ENCODE measurements around the gene KCTD12. TPM values are rescaled to one million over a fixed set of nuclear protein-coding genes. Genes with fewer than 3 reads are reported as not detected.
A peak's percentile ranks its signal among the peaks of the same experiment; 100 is the strongest.

KCTD12 gene
- total and polyA plus RNA-seq, 2 donors (not counting 3 experiments of a cell fraction or from before 2014, with no cell fraction given): 95.9 to 116 TPM

- CTCF ChIA-PET: interaction anchor here (0.8 to 6.3 kb wide), 8 partner anchors 17 to 1011 kb away, joined by 3 to 156 read pairs (median 5); no protein-coding TSS in a partner anchor
- Histone ChIP-seq H3K4me3 (replicated peaks in 1 of 3; ENCODE audit: insufficient read depth in 1 of 3, low read depth in 1 of 3, low read length in 3 of 3) (peak overlapping the region in 2 of 3 experiments; percentile 18 to 98), H3K4me2 (ENCODE audit: insufficient read depth, low read length) (peak overlapping the region; percentile 29), H3K4me1 (ENCODE audit: control insufficient read depth, extremely low read depth, insufficient read depth, low read length) (peaks cover 15% of the 10 kb centered on the region), H3K9ac (replicated peaks; ENCODE audit: extremely low read depth, insufficient read depth, low read length) (peak overlapping the region; percentile 10), H2AFZ (ENCODE audit: low read depth, low read length) (peak overlapping the region; percentile 14), H3K9me3 (replicated peaks; ENCODE audit: control insufficient read depth, insufficient read depth, low read length) (no peaks in the 10 kb centered on the region), H3K9me1 (replicated peaks; ENCODE audit: control insufficient read depth, extremely low read depth, insufficient read depth, low read length) (no peaks in the 10 kb centered on the region), H3K79me2 (ENCODE audit: control insufficient read depth, insufficient read depth, low read length) (peaks cover 33% of the 10 kb centered on the region), H3K27me3 (ENCODE audit: control insufficient read depth in 2 of 2, insufficient read depth in 2 of 2, low read length in 2 of 2) (no peaks in the 10 kb centered on the region), H3K27ac (ENCODE audit: insufficient read depth, low read depth, low read length) (no peak overlapping the region), H4K20me1 (replicated peaks; ENCODE audit: control insufficient read depth, extremely low read depth, insufficient read depth, low read length) (no peaks in the 10 kb centered on the region), H3K36me3 (ENCODE audit: control insufficient read depth in 2 of 2, extremely low read depth in 1 of 2, insufficient read depth in 2 of 2, low read length in 2 of 2) (no peaks in the 10 kb centered on the region)
- no TSS peak for BruUV-seq (replicated peaks)
- dilution Hi-C loops (cut with MboI; ENCODE audit: extremely low pct_ligation_motif_present, low sequenced_read_pairs) (no loop called here), intact Hi-C loops (cut with micrococcal nuclease) (loop anchor here (5.0 kb wide), 2 partner anchors 415 to 1010 kb away; no protein-coding TSS in a partner anchor)
- no peak for TF ChIP-seq MAX (IDR thresholded peaks at IDR 0.05; ENCODE audit: insufficient read depth, insufficient read length)
- DNase-seq (ENCODE audit: low read depth, low spot score): no peak
- no peak for FAIRE-seq
- POLR2A ChIA-PET: interaction anchor here (0.6 to 2.6 kb wide), 12 partner anchors 17 to 1531 kb away, joined by 3 to 8 read pairs (median 4); no protein-coding TSS in a partner anchor
Measured at GRCh38 chr13:76887076-76887563, 915 bp upstream of the KCTD12 start.

GRCh38 chr13:76886005-76886291 is 257 bp downstream of the KCTD12 start:
- H3K36me3 ChIP-seq (ENCODE audit: control insufficient read depth in 2 of 2, extremely low read depth in 1 of 2, insufficient read depth in 2 of 2, low read length in 2 of 2): no peaks in the 10 kb centered on the region
- peak overlapping the region; percentile 72 for H2AFZ ChIP-seq (ENCODE audit: low read depth, low read length)
- POLR2A ChIA-PET: interaction anchor here (0.8 to 2.6 kb wide), 8 partner anchors 18 to 460 kb away, joined by 3 to 11 read pairs (median 4); no protein-coding TSS in a partner anchor
- no TSS peak for BruUV-seq (replicated peaks)
- peak overlapping the region; percentile 97 for H3K4me2 ChIP-seq (ENCODE audit: insufficient read depth, low read length)
- H3K9ac ChIP-seq (replicated peaks; ENCODE audit: extremely low read depth, insufficient read depth, low read length): peak overlapping the region; percentile 90
- no peaks in the 10 kb centered on the region for H4K20me1 ChIP-seq (replicated peaks; ENCODE audit: control insufficient read depth, extremely low read depth, insufficient read depth, low read length)
- H3K9me1 ChIP-seq (replicated peaks; ENCODE audit: control insufficient read depth, extremely low read depth, insufficient read depth, low read length): no peaks in the 10 kb centered on the region
- dilution Hi-C loops (cut with MboI; ENCODE audit: extremely low pct_ligation_motif_present, low sequenced_read_pairs): no loop called here
- TF ChIP-seq POLR2AphosphoS5 (IDR thresholded peaks at IDR 0.05; ENCODE audit: insufficient read depth, low read depth, low read length) (no peak), EZH2 (IDR thresholded peaks at IDR 0.05; ENCODE audit: borderline replicate concordance, low read depth, low read length, severe bottlenecking) (no peak), MAX (IDR thresholded peaks at IDR 0.05; ENCODE audit: insufficient read depth, insufficient read length) (no peak), MYC (IDR thresholded peaks at IDR 0.05; ENCODE audit: low read depth, low read length) (no peak), POLR2A (IDR thresholded peaks at IDR 0.05; ENCODE audit: low read depth, low read length) (no peak), GATA2 (IDR thresholded peaks at IDR 0.05; ENCODE audit: insufficient read depth, insufficient read length, low read depth, low read length) (no peak), FOS (IDR thresholded peaks at IDR 0.05; ENCODE audit: borderline replicate concordance, insufficient read depth, low read length) (no peak), CTCF (IDR thresholded peaks at IDR 0.05; ENCODE audit: extremely low read depth in 1 of 2, insufficient read depth in 1 of 2, low read depth in 1 of 2, low read length in 2 of 2) (no peak), JUN (IDR thresholded peaks at IDR 0.05; ENCODE audit: borderline replicate concordance, insufficient read depth, insufficient read length, low read depth) (no peak)
- peaks cover 43% of the 10 kb centered on the region for H3K79me2 ChIP-seq (ENCODE audit: control insufficient read depth, insufficient read depth, low read length)
- no peak for FAIRE-seq
- DNase-seq (ENCODE audit: low read depth, low spot score): no peak
- H3K4me1 ChIP-seq (ENCODE audit: control insufficient read depth, extremely low read depth, insufficient read depth, low read length): peaks cover 26% of the 10 kb centered on the region
- intact Hi-C loops (cut with micrococcal nuclease): loop anchor here (1.0 to 5.0 kb wide), 6 partner anchors 17 to 1009 kb away; no protein-coding TSS in a partner anchor
- H3K27me3 ChIP-seq (ENCODE audit: control insufficient read depth in 2 of 2, insufficient read depth in 2 of 2, low read length in 2 of 2): no peaks in the 10 kb centered on the region
- H3K27ac ChIP-seq (ENCODE audit: insufficient read depth, low read depth, low read length): peak overlapping the region; percentile 84
- H3K9me3 ChIP-seq (replicated peaks; ENCODE audit: control insufficient read depth, insufficient read depth, low read length): no peaks in the 10 kb centered on the region
- CTCF ChIA-PET: interaction anchor here (0.6 to 6.3 kb wide), 26 partner anchors 11 to 1404 kb away, joined by 3 to 156 read pairs (median 6); partner anchors contain the start of genes CLN5 and TBC1D4
- peak overlapping the region; percentile 91 to 98 (median 95) for H3K4me3 ChIP-seq (replicated peaks in 1 of 3; ENCODE audit: insufficient read depth in 1 of 3, low read depth in 1 of 3, low read length in 3 of 3)

Measured in endothelial cell of umbilical vein (primary cell).